Measurements from ENCODE around the gene HCN4. TPM values are rescaled to one million over a fixed set of nuclear protein-coding genes. Genes with fewer than 3 reads are reported as not detected.

HCN4 gene
- total RNA-seq, 4 donors from 2014 or later: 0.17 TPM; not detected in 3

GRCh38 chr15:73387507-73388255, 18.9 kb upstream of the HCN4 start:
- H3K4me1 ChIP-seq: no peaks in the 10 kb centered on the region
- no peak for TF ChIP-seq POLR2A (IDR thresholded peaks at IDR 0.05; ENCODE audit: low read depth)
- no peak for TF ChIP-seq CTCF (IDR thresholded peaks at IDR 0.05)
- no peak for TF ChIP-seq EP300 (IDR thresholded peaks at IDR 0.05)
- TF ChIP-seq POLR2AphosphoS5 (IDR thresholded peaks at IDR 0.05): no peak
- H3K27ac ChIP-seq (replicated peaks in 1 of 4): no peak overlapping the region
- no peak overlapping the region for H3K4me3 ChIP-seq
- H3K27me3 ChIP-seq: peaks cover 0 to 46% (median 0%) of the 10 kb centered on the region in 4 donors
- WGBS: 71% methylated on average over 12 of the region's 12 CpGs
- H3K36me3 ChIP-seq: no peaks in the 10 kb centered on the region
- peaks cover 0 to 9% (median 5%) of the 10 kb centered on the region in 4 donors for H3K9me3 ChIP-seq
- intact Hi-C loops (cut with DNase I): no loop called here
- DNase-seq (ENCODE audit: extremely low spot score): no peak

GRCh38 chr15:73386886-73387506, 18.2 kb upstream of the HCN4 start:
- no peak overlapping the region for H3K4me3 ChIP-seq
- TF ChIP-seq EP300 (IDR thresholded peaks at IDR 0.05): no peak
- no peak for TF ChIP-seq POLR2A (IDR thresholded peaks at IDR 0.05; ENCODE audit: low read depth)
- TF ChIP-seq CTCF (IDR thresholded peaks at IDR 0.05): no peak
- no peak for TF ChIP-seq POLR2AphosphoS5 (IDR thresholded peaks at IDR 0.05)
- 52% methylated on average over 8 of the region's 8 CpGs for WGBS
- H3K27me3 ChIP-seq: peaks cover 0 to 47% (median 0%) of the 10 kb centered on the region in 4 donors
- no peaks in the 10 kb centered on the region for H3K36me3 ChIP-seq
- H3K9me3 ChIP-seq: peaks cover 0 to 9% (median 5%) of the 10 kb centered on the region in 4 donors
- H3K4me1 ChIP-seq: no peaks in the 10 kb centered on the region
- H3K27ac ChIP-seq (replicated peaks in 1 of 4): no peak overlapping the region
- intact Hi-C loops (cut with DNase I): no loop called here
- DNase-seq (ENCODE audit: extremely low spot score): no peak

- Histone ChIP-seq H3K4me1 (no peaks in the 10 kb centered on the region), H3K36me3 (no peaks in the 10 kb centered on the region), H3K27me3 (peaks cover 0 to 49% (median 0%) of the 10 kb centered on the region in 4 donors), H3K27ac (replicated peaks in 1 of 4) (no peak overlapping the region), H3K4me3 (no peak overlapping the region), H3K9me3 (peaks cover 0 to 9% (median 5%) of the 10 kb centered on the region in 4 donors)
- WGBS: 80% methylated on average over 2 of the region's 5 CpGs
- no peak for DNase-seq (ENCODE audit: extremely low spot score)
- intact Hi-C loops (cut with DNase I): no loop called here
- TF ChIP-seq CTCF (IDR thresholded peaks at IDR 0.05) (no peak), POLR2AphosphoS5 (IDR thresholded peaks at IDR 0.05) (no peak), EP300 (IDR thresholded peaks at IDR 0.05) (no peak)
These were observed 17.5 kb upstream of the HCN4 start for GRCh38 chr15:73386238-73386637.

- Histone ChIP-seq H3K4me1 (no peaks in the 10 kb centered on the region), H3K36me3 (no peaks in the 10 kb centered on the region), H3K4me3 (no peak overlapping the region), H3K27me3 (peaks cover 0 to 43% (median 0%) of the 10 kb centered on the region in 4 donors), H3K9me3 (peaks cover 0 to 18% (median 5%) of the 10 kb centered on the region in 4 donors), H3K27ac (replicated peaks in 1 of 4) (no peak overlapping the region)
- 80% methylated on average over 9 of the region's 9 CpGs for WGBS
- intact Hi-C loops (cut with DNase I): no loop called here
- DNase-seq (ENCODE audit: extremely low spot score): no peak
- no peak for TF ChIP-seq EP300 (IDR thresholded peaks at IDR 0.05)
- TF ChIP-seq POLR2AphosphoS5 (IDR thresholded peaks at IDR 0.05): no peak
- TF ChIP-seq POLR2A (IDR thresholded peaks at IDR 0.05; ENCODE audit: low read depth): no peak
- no peak for TF ChIP-seq CTCF (IDR thresholded peaks at IDR 0.05)
These were observed 16.4 kb upstream of the HCN4 start for GRCh38 chr15:73385205-73385604.

Data from esophagus muscularis mucosa (tissue), 4 donors.